K562 (cell line): ENCODE data around the gene ZDHHC1. TPM values are rescaled to one million over a fixed set of nuclear protein-coding genes. Genes with fewer than 3 reads are reported as not detected.
A peak's percentile ranks its signal among the peaks of the same experiment; 100 is the strongest.

Experiments used
- CREBBP ChIP-seq: IDR thresholded peaks from one replicate; pipeline ENCODE4 v1.6.1; 2012; ENCODE audit warnings: low read depth, mild to moderate bottlenecking, control low read depth, inconsistent platforms, low read length
- EZH2 ChIP-seq: IDR thresholded peaks from 2 replicates; pipeline ENCODE4 v1.6.1; 2012; ENCODE audit warnings: low read depth, mild to moderate bottlenecking, inconsistent platforms, low read length, borderline replicate concordance
- HDAC2 ChIP-seq: fragments of 450-650 bp; IDR thresholded peaks from 2 replicates; pipeline ENCODE4 v1.6.1; 2016; ENCODE audit warnings: mild to moderate bottlenecking
- HMGN3 ChIP-seq: IDR thresholded peaks from 2 replicates; pipeline ENCODE4 v1.6.1; 2011; ENCODE audit warnings: borderline replicate concordance, low read depth, mild to moderate bottlenecking, mixed read lengths, low read length; ENCODE audit not compliant: insufficient read length; ENCODE audit errors: extremely low read depth
- HNRNPL ChIP-seq: fragments of 200-400 bp; formaldehyde crosslinking; IDR thresholded peaks from 2 replicates; pipeline ENCODE4 v1.6.1; 2017; ENCODE audit warnings: low read depth, mild to moderate bottlenecking, low read length
- KAT8 ChIP-seq: fragments of 450-650 bp; IDR thresholded peaks from 2 replicates; pipeline ENCODE4 v1.6.1; 2016; ENCODE audit warnings: low read depth, mild to moderate bottlenecking
- KDM4B ChIP-seq, 2 experiments: fragments of 450-650 bp in 1 of 2; sonication (generic) in 1 of 2; IDR thresholded peaks; 2 replicates each; pipeline ENCODE4 v1.6.1; 2016 to 2017; ENCODE audit warnings: borderline replicate concordance in 2 of 2, antibody characterized with exemption in 1 of 2, low read depth in 1 of 2, mild to moderate bottlenecking in 1 of 2
- MXI1 ChIP-seq: IDR thresholded peaks from 2 replicates; pipeline ENCODE4 v1.6.1; 2011; ENCODE audit warnings: low read depth, mild to moderate bottlenecking, improper control_type of control experiment, low read length
- NBN ChIP-seq: fragments of 450-650 bp; IDR thresholded peaks from 2 replicates; pipeline ENCODE4 v1.6.1; 2016; ENCODE audit warnings: low read depth, mild to moderate bottlenecking
- NCOA1 ChIP-seq: fragments of 450-650 bp; IDR thresholded peaks from 2 replicates; pipeline ENCODE4 v1.6.1; 2016; ENCODE audit warnings: low read depth
- NR2C2 ChIP-seq, 2 experiments: fragments of 200-800 bp in 1 of 2; sonication (Bioruptor generic) in 1 of 2; sonication (generic) in 1 of 2; formaldehyde crosslinking in 1 of 2; IDR thresholded peaks; 2 replicates each; pipeline versions ENCODE4 v1.6.1 to v1.8.0; 2016 to 2022; ENCODE audit warnings: mild to moderate bottlenecking in 1 of 2, missing compliant biosample characterization in 1 of 2, missing genetic modification characterization in 1 of 2, missing genetic modification reagents in 1 of 2
- NR2F6 ChIP-seq: fragments of 450-650 bp; formaldehyde crosslinking; IDR thresholded peaks from 2 replicates; pipeline ENCODE4 v1.4.0; 2020; ENCODE audit warnings: mild to moderate bottlenecking
- RBM39 ChIP-seq: fragments of 200-400 bp; formaldehyde crosslinking; optimal IDR thresholded peaks from 2 replicates; pipeline ENCODE3; 2018; ENCODE audit warnings: low read depth, low read length
- SP2 ChIP-seq: IDR thresholded peaks from 2 replicates; pipeline ENCODE4 v1.6.1; 2011; ENCODE audit warnings: mild to moderate bottlenecking, low read depth, low read length, moderate library complexity; ENCODE audit not compliant: poor library complexity, severe bottlenecking; ENCODE audit errors: extremely low read depth
- SRF ChIP-seq, 2 experiments: fragments of 250-450, 450-650 bp in 1 of 2; sonication (Bioruptor Pico) in 1 of 2; sonication (generic) in 1 of 2; formaldehyde crosslinking; IDR thresholded peaks; 2 replicates each; pipeline versions ENCODE4 v1.5.0 to v1.5.1; 2020 to 2022; ENCODE audit warnings: mild to moderate bottlenecking in 1 of 2, missing genetic modification reagents in 1 of 2
- TFAP4 ChIP-seq: sonication (generic); formaldehyde crosslinking; IDR thresholded peaks from 2 replicates; pipeline ENCODE4 v1.8.0; 2022; ENCODE audit warnings: missing genetic modification reagents, mild to moderate bottlenecking, moderate library complexity, borderline replicate concordance
- U2AF1 ChIP-seq: fragments of 200-400 bp; formaldehyde crosslinking; optimal IDR thresholded peaks from 2 replicates; pipeline ENCODE3; 2017; ENCODE audit warnings: mild to moderate bottlenecking, low read depth, low read length, moderate library complexity
- ZNF146 ChIP-seq: IDR thresholded peaks from one replicate; pipeline ENCODE4 v1.6.1; 2018; ENCODE audit warnings: missing compliant biosample characterization; ENCODE audit not compliant: unreplicated experiment
- ZNF318 ChIP-seq, 2 experiments: fragments of 450-650 bp; IDR thresholded peaks; 2 replicates each; pipeline ENCODE4 v1.6.1; 2016; ENCODE audit warnings: mild to moderate bottlenecking in 2 of 2, borderline replicate concordance in 1 of 2, low read depth in 1 of 2, moderate library complexity in 1 of 2
- ZNF699 ChIP-seq: fragments of 250-450 bp; sonication (Bioruptor Pico); IDR thresholded peaks from 2 replicates; pipeline ENCODE4 v1.8.0; 2021; ENCODE audit warnings: mild to moderate bottlenecking, moderate library complexity; ENCODE audit not compliant: insufficient replicate concordance
- polyA plus RNA-seq, 8 experiments: library from polyadenylated mRNA; depleted of rRNA in 4 of 8; stranded (reverse) in 5 of 8; unstranded in 3 of 8; fragments of >200 nt; fragmentation: Nextera tagmentation in 2 of 8; fragmentation: Illumina TruSeq in 1 of 8; extraction: Ambion mirVana in 2 of 8; extraction: Trizol in 1 of 8; gene quantifications; 2 replicates each; pipeline versions ENCODE4 v1.2.1 to v1.2.3, GENCODE V29; 2011 to 2014; ENCODE audit warnings: inconsistent platforms in 1 of 8, missing spikeins in 1 of 8
- total RNA-seq, 7 experiments: library from RNA; depleted of rRNA in 6 of 7; stranded (reverse); fragments of >200 nt in 6 of 7; fragmentation: Illumina TruSeq in 2 of 7; extraction: Trizol in 2 of 7; gene quantifications; 2 replicates each; pipeline versions ENCODE4 v1.2.1 to v1.2.3, GENCODE V29; 2011 to 2021; ENCODE audit warnings: low replicate concordance in 1 of 7

The ZDHHC1 gene
- total and polyA plus RNA-seq, 9 of the 15 experiments (the other 6 are each of a cell fraction or from before 2014, with no cell fraction given) = 0.06 to 0.77 (median 0.25) TPM; not detected in 4

GRCh38 chr16:67460168-67460567, 43.9 kb upstream of the ZDHHC1 start (continued):
- TF ChIP-seq KDM4B (IDR thresholded peaks at IDR 0.05; ENCODE audit: borderline replicate concordance in 2 of 2, low read depth in 1 of 2) = no peak
- no peak for TF ChIP-seq U2AF1
- TF ChIP-seq SP2 = no peak
- TF ChIP-seq HNRNPL = no peak
- TF ChIP-seq EZH2 = no peak
- 0 out of 2 replicates have a peak, but pooled peaks have one; percentile 14 for TF ChIP-seq HDAC2
- no peak for TF ChIP-seq RBM39
- no peak for TF ChIP-seq NCOA1
- no peak for TF ChIP-seq ZNF318 (IDR thresholded peaks at IDR 0.05; ENCODE audit: borderline replicate concordance in 1 of 2, low read depth in 1 of 2)
- TF ChIP-seq NBN = no peak
- no peak for TF ChIP-seq MXI1
- no peak for TF ChIP-seq NR2C2 (CRISPR knock-in tag; IDR thresholded peaks at IDR 0.05)
- no peak for TF ChIP-seq NR2C2 (tag; IDR thresholded peaks at IDR 0.05)
- TF ChIP-seq KAT8 = no peak
- TF ChIP-seq ZNF699 (CRISPR knock-in tag) = no peak
- no peak for TF ChIP-seq SRF (CRISPR knock-in tag; IDR thresholded peaks at IDR 0.05)
- peak; percentile 74 for TF ChIP-seq TFAP4
- no peak for TF ChIP-seq ZNF146 (CRISPR knock-in tag)
- TF ChIP-seq HMGN3 = no peak
- TF ChIP-seq NR2F6 = no peak
- TF ChIP-seq CREBBP = no peak
